ENCODE results near the gene LY6G5C.
A peak's percentile ranks its signal among the peaks of the same experiment; 100 is the strongest.

Gene LY6G5C

GRCh38 chr6:31691078-31691463, 10.2 kb upstream of the LY6G5C start:
- DNase-seq (ENCODE audit: low spot score): no peak

GRCh38 chr6:31690231-31691077, 9.6 kb upstream of the LY6G5C start:
- no peak for DNase-seq (ENCODE audit: low spot score)

- DNase-seq (ENCODE audit: low spot score): no peak
These were observed 8.6 kb upstream of the LY6G5C start for GRCh38 chr6:31689249-31690110.

GRCh38 chr6:31687860-31688693, 7.2 kb upstream of the LY6G5C start:
- DNase-seq (ENCODE audit: low spot score): no peak

- no peak for DNase-seq (ENCODE audit: low spot score)
These were observed 6.5 kb upstream of the LY6G5C start for GRCh38 chr6:31687321-31687720.

GRCh38 chr6:31686483-31686882, 5.6 kb upstream of the LY6G5C start:
- no peak for DNase-seq (ENCODE audit: low spot score)

- DNase-seq (ENCODE audit: low spot score): no peak
These were observed 2.7 kb upstream of the LY6G5C start for GRCh38 chr6:31683591-31683990.

GRCh38 chr6:31681135-31681671, 336 bp upstream of the LY6G5C start:
- peak; percentile 67 for DNase-seq (ENCODE audit: low spot score)

- DNase-seq (ENCODE audit: low spot score): no peak
These were observed 2.9 kb downstream of the LY6G5C start for GRCh38 chr6:31677955-31678354.

GRCh38 chr6:31676904-31677303, 4.0 kb downstream of the LY6G5C start:
- no peak for DNase-seq (ENCODE audit: low spot score)

GRCh38 chr6:31676322-31676903, 4.5 kb downstream of the LY6G5C start:
- no peak for DNase-seq (ENCODE audit: low spot score)

- no peak for DNase-seq (ENCODE audit: low spot score)
These were observed 11.2 kb downstream of the LY6G5C start, which contains the start of gene LY6G5B for GRCh38 chr6:31669676-31670075. Gene LY6G5B (plus strand): TSS chr6:31669976. CDS start chr6:31670951, 975 bp downstream.

- no peak for DNase-seq (ENCODE audit: low spot score)
These were observed 14.4 kb downstream of the LY6G5C start for GRCh38 chr6:31666337-31666965.

GRCh38 chr6:31665501-31666336, 15.1 kb downstream of the LY6G5C start, which contains the start of gene CSNK2B:
Gene CSNK2B (plus strand): TSS chr6:31666080. CDS start chr6:31666832, 752 bp downstream.
- peak; percentile 97 for DNase-seq (ENCODE audit: low spot score)

- peak; percentile 86 for DNase-seq (ENCODE audit: low spot score)
These were observed 15.9 kb downstream of the LY6G5C start, which contains the start of gene GPANK1 for GRCh38 chr6:31664790-31665500. Gene GPANK1 (minus strand): TSS chr6:31664997. CDS start chr6:31664478, 519 bp downstream.

GRCh38 chr6:31663961-31664789, 16.7 kb downstream of the LY6G5C start:
- peak; percentile 86 for DNase-seq (ENCODE audit: low spot score)

GRCh38 chr6:31663126-31663960, 17.5 kb downstream of the LY6G5C start:
- no peak for DNase-seq (ENCODE audit: low spot score)

Measured in AG08395 (cell line).